Loucy (cell line): ENCODE results near the gene RNF19B.
"Not testable (repeated sequence)": the region's sequence is repeated elsewhere in the genome, so short reads cannot be mapped to it uniquely, and the experiment has no call there.

Experiments
- H2AFZ ChIP-seq: fragments of 200-600 bp; sonication (generic); 2 replicates; pipeline ENCODE4 v1.6.0; 2016; ENCODE audit warnings: antibody characterized with exemption, mild to moderate bottlenecking, low read length, moderate library complexity
- H3F3A ChIP-seq: fragments of 200-600 bp; 2 replicates; pipeline ENCODE4 v1.6.0; 2016; ENCODE audit warnings: antibody characterized with exemption, low read depth, mild to moderate bottlenecking
- H3K27me3 ChIP-seq: fragments of 200-600 bp; sonication (generic); 2 replicates; pipeline ENCODE4 v1.6.1; 2014; ENCODE audit warnings: low read length, mild to moderate bottlenecking; ENCODE audit not compliant: insufficient read depth, poor library complexity, severe bottlenecking
- H3K36me3 ChIP-seq: fragments of 200-600 bp; sonication (generic); 2 replicates; pipeline ENCODE4 v1.6.1; 2016; ENCODE audit warnings: low read length; ENCODE audit not compliant: insufficient read depth
- H3K4me1 ChIP-seq: fragments of 200-600 bp; sonication (generic); 2 replicates; pipeline ENCODE4 v1.5.1; 2014; ENCODE audit warnings: low read length, mild to moderate bottlenecking; ENCODE audit not compliant: insufficient read depth, poor library complexity, severe bottlenecking
- H3K4me2 ChIP-seq: fragments of 200-600 bp; sonication (generic); 2 replicates; pipeline ENCODE4 v1.6.0; 2014; ENCODE audit warnings: antibody characterized with exemption, low read length, low read depth, mild to moderate bottlenecking; ENCODE audit not compliant: poor library complexity, severe bottlenecking
- H3K4me3 ChIP-seq: fragments of 200-600 bp; sonication (generic); 2 replicates; pipeline ENCODE4 v1.5.1; 2014; ENCODE audit warnings: low read length, mild to moderate bottlenecking, mixed read lengths; ENCODE audit not compliant: poor library complexity, severe bottlenecking
- H3K79me2 ChIP-seq: fragments of 200-600 bp; sonication (generic); 2 replicates; pipeline ENCODE4 v1.6.1; 2014; ENCODE audit warnings: low read length; ENCODE audit not compliant: insufficient read depth
- H3K9ac ChIP-seq: fragments of 200-600 bp; sonication (generic); 2 replicates; pipeline ENCODE4 v1.6.0; 2014; ENCODE audit warnings: mild to moderate bottlenecking, low read depth, low read length, moderate library complexity; ENCODE audit not compliant: poor library complexity, severe bottlenecking
- H3K9me2 ChIP-seq: fragments of 200-600 bp; sonication (generic); replicated peaks from 2 replicates; pipeline ENCODE4 v1.6.1; 2016; ENCODE audit warnings: low read depth, low read length, mixed read lengths
- H3K9me3 ChIP-seq: fragments of 200-600 bp; sonication (generic); 2 replicates; pipeline ENCODE4 v1.6.1; 2014; ENCODE audit warnings: mild to moderate bottlenecking, antibody characterized with exemption, low read length, low read depth; ENCODE audit not compliant: insufficient read depth
- H4K20me1 ChIP-seq: fragments of 200-600 bp; sonication (generic); 2 replicates; pipeline ENCODE4 v1.6.0; 2014; ENCODE audit warnings: antibody characterized with exemption, low read length, mild to moderate bottlenecking; ENCODE audit not compliant: insufficient read depth, poor library complexity, severe bottlenecking
- EZH2phosphoT487 ChIP-seq: fragments of 200-600 bp; IDR thresholded peaks from 2 replicates; pipeline ENCODE4 v1.6.1; 2018; ENCODE audit warnings: antibody characterized with exemption, mild to moderate bottlenecking, moderate library complexity, borderline replicate concordance
- TF ChIP-seq, protein P1 (sequence below): fragments of 200-600 bp; sonication (generic); conservative IDR thresholded peaks from 2 replicates; pipeline ENCODE4 v1.5.1; 2014; ENCODE audit warnings: mild to moderate bottlenecking, antibody characterized with exemption, low read length

The RNF19B gene

DNA sequence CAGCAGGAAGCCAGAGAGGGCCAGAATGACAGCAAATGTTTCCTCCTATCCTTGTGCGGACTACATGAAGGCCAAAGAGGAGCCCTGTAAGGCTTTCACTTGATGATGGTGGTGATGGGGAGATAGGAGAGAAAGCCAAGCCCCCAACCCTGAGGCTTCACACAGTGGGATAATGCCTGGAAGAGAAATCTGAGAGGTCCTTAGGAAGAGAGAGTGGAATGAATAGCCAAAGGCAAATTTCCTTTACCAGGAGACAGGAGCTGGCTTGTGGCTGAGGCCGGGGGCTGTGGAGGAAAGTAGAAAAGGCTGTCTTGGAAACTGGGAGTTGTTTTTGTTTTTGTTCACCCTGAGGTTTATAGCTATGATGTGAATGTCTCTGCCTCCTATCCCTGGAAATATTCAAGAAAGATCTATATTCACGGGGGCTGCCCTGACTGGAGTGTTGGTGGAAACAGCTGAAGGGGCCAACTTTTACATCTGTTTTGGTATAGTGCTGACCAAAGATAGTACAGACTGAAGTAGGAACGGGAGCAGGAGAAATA, 13.0 kb upstream of the RNF19B start:
- no peaks in the 10 kb centered on the region for H3K79me2 ChIP-seq
- H3K9ac ChIP-seq, result no peak overlapping the region
- H3K9me3 ChIP-seq, result no peaks in the 10 kb centered on the region
- TF ChIP-seq EZH2phosphoT487, result no peak
- TF ChIP-seq, protein P1, sequence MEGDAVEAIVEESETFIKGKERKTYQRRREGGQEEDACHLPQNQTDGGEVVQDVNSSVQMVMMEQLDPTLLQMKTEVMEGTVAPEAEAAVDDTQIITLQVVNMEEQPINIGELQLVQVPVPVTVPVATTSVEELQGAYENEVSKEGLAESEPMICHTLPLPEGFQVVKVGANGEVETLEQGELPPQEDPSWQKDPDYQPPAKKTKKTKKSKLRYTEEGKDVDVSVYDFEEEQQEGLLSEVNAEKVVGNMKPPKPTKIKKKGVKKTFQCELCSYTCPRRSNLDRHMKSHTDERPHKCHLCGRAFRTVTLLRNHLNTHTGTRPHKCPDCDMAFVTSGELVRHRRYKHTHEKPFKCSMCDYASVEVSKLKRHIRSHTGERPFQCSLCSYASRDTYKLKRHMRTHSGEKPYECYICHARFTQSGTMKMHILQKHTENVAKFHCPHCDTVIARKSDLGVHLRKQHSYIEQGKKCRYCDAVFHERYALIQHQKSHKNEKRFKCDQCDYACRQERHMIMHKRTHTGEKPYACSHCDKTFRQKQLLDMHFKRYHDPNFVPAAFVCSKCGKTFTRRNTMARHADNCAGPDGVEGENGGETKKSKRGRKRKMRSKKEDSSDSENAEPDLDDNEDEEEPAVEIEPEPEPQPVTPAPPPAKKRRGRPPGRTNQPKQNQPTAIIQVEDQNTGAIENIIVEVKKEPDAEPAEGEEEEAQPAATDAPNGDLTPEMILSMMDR, result no peak
- no peaks in the 10 kb centered on the region for H4K20me1 ChIP-seq
- H3F3A ChIP-seq, result no peaks in the 10 kb centered on the region
- H3K27me3 ChIP-seq, result no peaks in the 10 kb centered on the region
- H3K4me2 ChIP-seq, result no peak overlapping the region
- peaks cover 10% of the 10 kb centered on the region for H3K4me1 ChIP-seq
- no peaks in the 10 kb centered on the region for H3K9me2 ChIP-seq
- no peak overlapping the region for H2AFZ ChIP-seq
- H3K36me3 ChIP-seq, result no peaks in the 10 kb centered on the region
- H3K4me3 ChIP-seq, result no peak overlapping the region

- H3K9ac ChIP-seq, H4K20me1 ChIP-seq, H3K79me2 ChIP-seq, H2AFZ ChIP-seq, H3K4me1 ChIP-seq, H3K9me2 ChIP-seq, H3K4me2 ChIP-seq, H3K9me3 ChIP-seq, H3K36me3 ChIP-seq, H3K4me3 ChIP-seq, H3F3A ChIP-seq, H3K27me3 ChIP-seq: not testable (repeated sequence)
These were observed 10.4 kb upstream of the RNF19B start for GRCh38 chr1:32975055-32975454.

DNA sequence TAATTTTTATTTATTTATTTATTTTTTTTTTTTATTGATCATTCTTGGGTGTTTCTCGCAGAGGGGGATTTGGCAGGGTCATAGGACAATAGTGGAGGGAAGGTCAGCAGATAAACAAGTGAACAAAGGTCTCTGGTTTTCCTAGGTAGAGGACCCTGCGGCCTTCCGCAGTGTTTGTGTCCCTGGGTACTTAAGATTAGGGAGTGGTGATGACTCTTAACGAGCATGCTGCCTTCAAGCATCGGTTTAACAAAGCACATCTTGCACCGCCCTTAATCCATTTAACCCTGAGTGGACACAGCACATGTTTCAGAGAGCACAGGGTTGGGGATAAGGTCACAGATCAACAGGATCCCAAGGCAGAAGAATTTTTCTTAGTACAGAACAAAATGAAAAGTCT, 8.8 kb upstream of the RNF19B start:
- H3F3A ChIP-seq, H3K9me2 ChIP-seq, H3K9me3 ChIP-seq, H3K4me2 ChIP-seq, H4K20me1 ChIP-seq, H3K36me3 ChIP-seq, H3K27me3 ChIP-seq, H3K9ac ChIP-seq, H3K4me3 ChIP-seq, H3K4me1 ChIP-seq, H3K79me2 ChIP-seq, H2AFZ ChIP-seq: not testable (repeated sequence)

DNA sequence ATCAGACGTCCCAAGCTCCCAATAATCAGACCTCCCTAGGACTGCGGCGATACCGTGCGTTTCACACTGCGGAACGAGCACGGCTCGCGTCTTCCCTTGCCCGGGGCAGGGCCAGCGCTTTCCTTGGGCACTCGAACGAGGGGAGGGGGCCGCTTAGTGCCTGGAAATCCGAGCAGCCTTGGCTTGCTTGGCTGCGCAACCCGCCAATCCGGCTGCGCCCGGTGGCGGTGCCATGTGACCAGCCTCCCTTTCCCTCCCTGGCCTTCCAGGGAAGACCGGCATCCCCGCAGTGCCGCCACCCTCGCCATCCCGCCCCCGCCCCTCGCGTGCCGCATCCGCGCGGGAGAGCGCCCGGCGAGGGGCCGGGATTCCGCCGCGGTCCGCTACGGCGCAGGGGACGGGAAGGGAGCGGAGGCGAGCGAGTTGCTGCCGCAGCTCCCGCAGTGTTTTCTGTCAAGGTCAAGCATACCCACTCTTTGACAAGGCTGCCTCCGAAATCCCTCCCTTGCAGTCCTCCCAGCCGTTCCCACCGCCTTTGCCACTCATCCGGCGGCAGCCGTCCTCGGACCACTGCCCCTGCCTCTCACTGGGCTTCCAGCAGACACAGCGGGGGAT, 8.3 kb upstream of the RNF19B start:
- Histone ChIP-seq H3K9me3 (no peaks in the 10 kb centered on the region), H2AFZ (no peak overlapping the region), H3K4me2 (no peak overlapping the region), H3K4me3 (no peak overlapping the region), H3K4me1 (no peaks in the 10 kb centered on the region), H4K20me1 (no peaks in the 10 kb centered on the region), H3K9me2 (no peaks in the 10 kb centered on the region), H3K9ac (no peak overlapping the region), H3K79me2 (no peaks in the 10 kb centered on the region), H3K36me3 (no peaks in the 10 kb centered on the region), H3K27me3 (peaks cover 8% of the 10 kb centered on the region), H3F3A (no peaks in the 10 kb centered on the region)
- no peak for TF ChIP-seq EZH2phosphoT487
- TF ChIP-seq, protein P1, result no peak
